Loucy (cell line): ENCODE results near the gene HDDC2.

ENCODE experiments used
- EZH2phosphoT487 ChIP-seq: fragments of 200-600 bp; IDR thresholded peaks from 2 replicates; pipeline ENCODE4 v1.6.1; 2018; ENCODE audit warnings: antibody characterized with exemption, mild to moderate bottlenecking, moderate library complexity, borderline replicate concordance
- TF ChIP-seq, protein P1 (sequence below): fragments of 200-600 bp; sonication (generic); conservative IDR thresholded peaks from 2 replicates; pipeline ENCODE4 v1.5.1; 2014; ENCODE audit warnings: mild to moderate bottlenecking, antibody characterized with exemption, low read length

DNA sequence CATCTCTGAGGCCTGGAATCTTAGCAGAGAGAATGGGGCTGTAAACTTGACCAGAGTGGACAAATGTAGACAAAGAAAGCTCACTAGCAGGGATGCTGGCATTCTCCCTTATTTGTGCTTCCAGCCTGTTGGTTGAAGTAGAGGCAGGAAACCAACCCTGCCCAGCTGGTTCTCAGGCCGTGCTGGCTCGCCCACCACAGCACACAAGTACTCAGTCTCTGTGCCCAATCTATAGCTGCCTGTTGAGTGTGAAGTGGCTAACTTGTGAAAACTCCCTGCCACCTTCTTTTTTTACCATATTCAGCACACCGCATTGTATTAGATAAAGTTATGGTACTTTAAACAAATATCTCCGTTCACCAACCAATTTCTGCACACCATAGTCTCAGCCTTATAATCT, 37.3 kb downstream of the HDDC2 start:
- TF ChIP-seq, protein P1, sequence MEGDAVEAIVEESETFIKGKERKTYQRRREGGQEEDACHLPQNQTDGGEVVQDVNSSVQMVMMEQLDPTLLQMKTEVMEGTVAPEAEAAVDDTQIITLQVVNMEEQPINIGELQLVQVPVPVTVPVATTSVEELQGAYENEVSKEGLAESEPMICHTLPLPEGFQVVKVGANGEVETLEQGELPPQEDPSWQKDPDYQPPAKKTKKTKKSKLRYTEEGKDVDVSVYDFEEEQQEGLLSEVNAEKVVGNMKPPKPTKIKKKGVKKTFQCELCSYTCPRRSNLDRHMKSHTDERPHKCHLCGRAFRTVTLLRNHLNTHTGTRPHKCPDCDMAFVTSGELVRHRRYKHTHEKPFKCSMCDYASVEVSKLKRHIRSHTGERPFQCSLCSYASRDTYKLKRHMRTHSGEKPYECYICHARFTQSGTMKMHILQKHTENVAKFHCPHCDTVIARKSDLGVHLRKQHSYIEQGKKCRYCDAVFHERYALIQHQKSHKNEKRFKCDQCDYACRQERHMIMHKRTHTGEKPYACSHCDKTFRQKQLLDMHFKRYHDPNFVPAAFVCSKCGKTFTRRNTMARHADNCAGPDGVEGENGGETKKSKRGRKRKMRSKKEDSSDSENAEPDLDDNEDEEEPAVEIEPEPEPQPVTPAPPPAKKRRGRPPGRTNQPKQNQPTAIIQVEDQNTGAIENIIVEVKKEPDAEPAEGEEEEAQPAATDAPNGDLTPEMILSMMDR = no peak
- TF ChIP-seq EZH2phosphoT487 = no peak
